Sigmoid colon (tissue), 3 donors: ENCODE results near the gene SLC9A3.

Experiments
- CTCF ChIP-seq, 4 experiments: fragments of 450-650 bp in 3 of 4; fragments of 200-600 bp in 1 of 4; IDR thresholded peaks; one replicate each; pipeline ENCODE4 v1.5.1; 2016 to 2019; ENCODE audit warnings: antibody characterized with exemption in 4 of 4, mild to moderate bottlenecking in 3 of 4, moderate library complexity in 2 of 4
- POLR2A ChIP-seq, 2 donors: fragments of 450-650 bp; IDR thresholded peaks; one replicate each; pipeline ENCODE4 v1.6.1; 2016; ENCODE audit warnings: antibody characterized with exemption in 2 of 2, mild to moderate bottlenecking in 2 of 2, moderate library complexity in 2 of 2

DNA sequence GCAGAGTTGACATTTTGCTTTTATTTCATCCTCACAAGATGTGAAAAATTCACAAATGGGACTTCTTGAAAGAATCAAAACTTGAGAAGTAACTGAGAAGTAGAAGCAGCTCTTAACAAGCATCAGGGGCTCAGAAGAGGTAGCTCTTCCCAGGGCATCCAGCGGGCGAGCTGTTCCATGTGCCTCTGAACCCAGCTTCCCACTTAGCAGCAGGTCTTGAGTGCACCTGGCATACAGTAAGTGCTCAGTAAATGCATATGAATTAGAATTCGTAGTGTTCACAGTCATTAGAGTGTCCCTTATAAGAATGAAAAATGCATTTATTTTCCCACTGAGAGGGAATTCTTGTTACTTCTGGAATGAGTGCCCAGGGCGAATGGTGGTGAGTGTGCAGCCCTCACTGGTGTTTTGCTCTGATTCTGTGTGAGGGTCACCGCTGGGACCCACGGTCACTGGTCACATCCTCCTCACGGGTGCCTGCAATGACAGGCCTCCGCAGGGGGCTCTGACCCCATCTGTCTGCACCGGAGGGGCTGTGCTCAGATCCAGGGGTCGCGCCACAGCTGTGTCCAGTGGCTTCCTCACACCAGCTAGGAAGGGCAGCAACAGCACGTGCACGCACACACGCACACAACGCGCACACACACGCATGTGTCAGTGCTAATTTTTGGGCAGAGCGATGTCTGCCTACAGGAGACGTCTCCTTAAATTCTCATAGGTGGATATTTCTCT, 54.3 kb downstream of the SLC9A3 start:
- TF ChIP-seq CTCF (IDR thresholded peaks at IDR 0.05) (no peak), POLR2A (IDR thresholded peaks at IDR 0.05) (no peak)
